A549 (cell line): ENCODE results near the gene POMT2.

Experiments
- CEBPB ChIP-seq, 2 experiments: fragments of >200 bp in 1 of 2; sonication (Bioruptor Twin) in 1 of 2; formaldehyde crosslinking in 1 of 2; IDR thresholded peaks; 2 replicates each; pipeline ENCODE4 v1.6.1; 2012 to 2016
- NPAS2 ChIP-seq: fragments of 250-450 bp; sonication (Bioruptor Pico); IDR thresholded peaks from 2 replicates; pipeline ENCODE4 v1.8.0; 2022; ENCODE audit warnings: mild to moderate bottlenecking, moderate library complexity, borderline replicate concordance
- POLR2A ChIP-seq: IDR thresholded peaks from 2 replicates; pipeline ENCODE4 v1.6.1; 2012; ENCODE audit warnings: mild to moderate bottlenecking, low read length
- TF ChIP-seq, protein P1 (sequence below): fragments of 450-650 bp; IDR thresholded peaks from 2 replicates; pipeline ENCODE4 v1.6.1; 2014; ENCODE audit warnings: antibody characterized with exemption

GRCh38 chr14:77236814-77237213 lies 83.9 kb downstream of the POMT2 start:
- TF ChIP-seq POLR2A (no peak), NPAS2 (CRISPR knock-in tag) (no peak), CEBPB (IDR thresholded peaks at IDR 0.05) (no peak)
- TF ChIP-seq, protein P1, sequence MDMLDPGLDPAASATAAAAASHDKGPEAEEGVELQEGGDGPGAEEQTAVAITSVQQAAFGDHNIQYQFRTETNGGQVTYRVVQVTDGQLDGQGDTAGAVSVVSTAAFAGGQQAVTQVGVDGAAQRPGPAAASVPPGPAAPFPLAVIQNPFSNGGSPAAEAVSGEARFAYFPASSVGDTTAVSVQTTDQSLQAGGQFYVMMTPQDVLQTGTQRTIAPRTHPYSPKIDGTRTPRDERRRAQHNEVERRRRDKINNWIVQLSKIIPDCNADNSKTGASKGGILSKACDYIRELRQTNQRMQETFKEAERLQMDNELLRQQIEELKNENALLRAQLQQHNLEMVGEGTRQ, result no peak
